ENCODE data around the gene GFI1. TPM values are rescaled to one million over a fixed set of nuclear protein-coding genes. Genes with fewer than 3 reads are reported as not detected.

GFI1 gene
- total RNA-seq, 3 donors from 2014 or later: 0.80 to 1.5 (median 0.98) TPM

DNA sequence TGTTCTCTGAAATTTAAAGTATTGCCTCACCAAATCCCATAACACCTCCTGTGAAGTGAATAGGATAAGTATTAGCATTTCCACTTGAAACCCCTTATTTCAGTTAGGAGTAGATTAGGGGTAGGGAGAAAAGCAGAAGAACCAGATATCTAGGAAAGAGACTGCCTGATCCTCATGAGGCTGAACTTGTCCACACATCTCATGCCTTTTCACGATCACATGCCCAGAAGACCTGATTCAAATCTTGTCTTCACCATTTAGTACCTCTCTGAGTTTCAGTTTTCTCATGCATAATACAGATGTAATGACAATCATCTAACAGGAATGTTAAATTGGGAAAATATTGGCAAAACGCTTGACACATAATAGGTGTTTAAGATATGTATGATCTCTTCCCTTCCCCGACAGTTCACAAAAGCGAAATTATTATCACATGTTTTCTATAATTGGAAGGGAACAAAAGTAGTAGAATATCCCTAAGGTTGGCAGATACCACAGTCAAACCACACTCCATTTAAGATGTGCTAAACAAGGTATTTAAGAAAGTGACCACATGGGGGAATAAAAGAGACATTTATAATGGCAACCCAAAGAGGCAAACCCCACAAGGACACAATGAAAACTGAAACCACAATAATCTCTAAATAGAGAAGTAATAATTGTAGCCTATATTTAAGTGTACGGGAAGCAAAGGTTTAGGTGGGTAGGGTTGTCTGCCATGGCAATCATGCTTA lies 25.2 kb downstream of the GFI1 start:
- TF ChIP-seq POLR2AphosphoS5 (IDR thresholded peaks at IDR 0.05): no peak
- TF ChIP-seq CTCF (IDR thresholded peaks at IDR 0.05): no peak
- no peak for TF ChIP-seq POLR2A (IDR thresholded peaks at IDR 0.05)
- H3K36me3 ChIP-seq: no peaks in the 10 kb centered on the region
- H3K27me3 ChIP-seq: no peaks in the 10 kb centered on the region
- no peak overlapping the region for H3K4me3 ChIP-seq
- no peak overlapping the region for H3K27ac ChIP-seq
- H3K9me3 ChIP-seq: no peaks in the 10 kb centered on the region
- no peak for DNase-seq (ENCODE audit: low spot score in 2 of 2)
- no peaks in the 10 kb centered on the region for H3K4me1 ChIP-seq
- intact Hi-C loops (cut with DNase I; ENCODE audit: low total_unique reads): no loop called here

DNA sequence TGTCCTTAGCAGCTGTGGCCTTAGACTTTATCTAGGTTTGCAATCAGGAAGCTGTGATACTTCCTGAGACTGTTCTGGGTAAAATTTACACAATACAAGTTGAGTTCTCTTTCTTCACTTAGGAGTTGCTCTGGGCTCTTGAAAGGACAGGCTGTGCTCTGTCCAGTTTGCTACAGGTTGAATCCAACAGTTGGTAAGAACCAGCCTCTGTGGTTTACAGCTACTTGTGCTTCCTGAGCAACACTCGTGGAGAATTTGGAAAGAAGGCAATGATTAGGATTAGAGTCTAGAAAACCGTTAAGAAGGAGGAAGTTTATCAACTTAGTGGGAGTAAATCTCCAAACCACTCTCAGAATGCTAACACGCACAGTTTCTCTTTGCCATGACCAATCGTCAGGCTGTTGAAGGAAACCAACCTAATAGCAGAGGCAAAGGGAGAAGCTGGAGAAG lies 26.8 kb downstream of the GFI1 start:
- no peak overlapping the region for H3K27ac ChIP-seq
- no peaks in the 10 kb centered on the region for H3K9me3 ChIP-seq
- DNase-seq (ENCODE audit: low spot score in 2 of 2): no peak
- H3K4me3 ChIP-seq: no peak overlapping the region
- H3K4me1 ChIP-seq: no peaks in the 10 kb centered on the region
- intact Hi-C loops (cut with DNase I; ENCODE audit: low total_unique reads): no loop called here
- H3K27me3 ChIP-seq: no peaks in the 10 kb centered on the region
- H3K36me3 ChIP-seq: no peaks in the 10 kb centered on the region
- TF ChIP-seq POLR2AphosphoS5 (IDR thresholded peaks at IDR 0.05) (no peak), CTCF (IDR thresholded peaks at IDR 0.05) (no peak), POLR2A (IDR thresholded peaks at IDR 0.05) (no peak)

GRCh38 chr1:92458146-92458545 lies 28.6 kb downstream of the GFI1 start:
- H3K27me3 ChIP-seq: no peaks in the 10 kb centered on the region
- intact Hi-C loops (cut with DNase I; ENCODE audit: low total_unique reads): no loop called here
- H3K36me3 ChIP-seq: no peaks in the 10 kb centered on the region
- H3K4me3 ChIP-seq: no peak overlapping the region
- H3K27ac ChIP-seq: no peak overlapping the region
- DNase-seq (ENCODE audit: low spot score in 2 of 2): no peak
- H3K4me1 ChIP-seq: no peaks in the 10 kb centered on the region
- TF ChIP-seq POLR2AphosphoS5 (IDR thresholded peaks at IDR 0.05): no peak
- TF ChIP-seq CTCF (IDR thresholded peaks at IDR 0.05): no peak
- TF ChIP-seq POLR2A (IDR thresholded peaks at IDR 0.05): no peak
- no peaks in the 10 kb centered on the region for H3K9me3 ChIP-seq

- DNase-seq (ENCODE audit: low spot score in 2 of 2): no peak
- Histone ChIP-seq H3K4me1 (no peaks in the 10 kb centered on the region), H3K4me3 (no peak overlapping the region), H3K9me3 (no peaks in the 10 kb centered on the region), H3K27ac (no peak overlapping the region), H3K27me3 (no peaks in the 10 kb centered on the region), H3K36me3 (no peaks in the 10 kb centered on the region)
- intact Hi-C loops (cut with DNase I; ENCODE audit: low total_unique reads): no loop called here
- TF ChIP-seq POLR2A (IDR thresholded peaks at IDR 0.05): no peak
- no peak for TF ChIP-seq CTCF (IDR thresholded peaks at IDR 0.05)
- TF ChIP-seq POLR2AphosphoS5 (IDR thresholded peaks at IDR 0.05): no peak
Observed at GRCh38 chr1:92447976-92448375, 38.7 kb downstream of the GFI1 start.

DNA sequence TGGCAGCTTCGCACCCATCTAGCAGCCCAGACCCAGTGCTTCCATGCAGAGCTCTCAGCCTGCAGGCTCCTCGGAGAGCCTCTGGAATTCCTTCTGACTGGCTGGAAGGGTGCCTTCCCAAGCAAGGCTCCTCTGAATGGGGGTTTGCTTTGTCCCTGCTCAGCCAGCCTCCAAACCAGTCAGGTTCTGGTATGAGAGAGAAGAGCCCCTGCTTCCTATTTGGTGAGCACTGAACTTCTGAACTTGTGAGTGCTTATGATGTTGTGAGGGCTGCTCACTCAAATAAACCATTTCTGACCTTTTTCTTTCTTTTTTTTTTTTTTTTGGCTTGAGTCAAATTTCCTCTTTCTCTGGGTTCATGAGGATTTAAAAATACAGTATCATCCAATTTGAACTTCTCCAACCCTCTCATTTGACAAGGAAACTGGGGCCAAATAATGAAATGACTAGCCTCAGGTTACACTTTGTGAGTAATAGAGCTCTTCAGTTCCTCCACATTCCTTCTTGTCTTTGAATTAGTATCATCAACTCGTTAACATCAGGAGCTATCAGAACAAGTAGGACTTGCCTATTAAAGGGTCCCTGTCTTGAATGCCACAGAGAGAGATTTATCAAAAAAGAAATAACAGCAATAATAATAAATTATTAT lies 39.6 kb downstream of the GFI1 start:
- TF ChIP-seq POLR2AphosphoS5 (IDR thresholded peaks at IDR 0.05): no peak
- no peak for TF ChIP-seq POLR2A (IDR thresholded peaks at IDR 0.05)
- no peak for TF ChIP-seq CTCF (IDR thresholded peaks at IDR 0.05)
- Histone ChIP-seq H3K27ac (no peak overlapping the region), H3K9me3 (no peaks in the 10 kb centered on the region), H3K27me3 (no peaks in the 10 kb centered on the region), H3K4me3 (no peak overlapping the region), H3K4me1 (no peaks in the 10 kb centered on the region), H3K36me3 (no peaks in the 10 kb centered on the region)
- no peak for DNase-seq (ENCODE audit: low spot score in 2 of 2)
- intact Hi-C loops (cut with DNase I; ENCODE audit: low total_unique reads): no loop called here

Data from breast epithelium (tissue), 4 donors.